Measurements from ENCODE around the gene HDHD3.

Gene HDHD3

GRCh38 chr9:113328045-113328782, 48.6 kb downstream of the HDHD3 start:
- Histone ChIP-seq H3K79me2 (ENCODE audit: low read length) (no peaks in the 10 kb centered on the region), H2AFZ (ENCODE audit: low read length) (no peak overlapping the region), H3K27ac (ENCODE audit: low read length) (no peak overlapping the region), H3K9me3 (replicated peaks; ENCODE audit: insufficient read depth, low read length) (no peaks in the 10 kb centered on the region), H3K4me3 (ENCODE audit: low read length) (no peak overlapping the region), H3F3A (ENCODE audit: insufficient read depth, low read length) (peaks cover 9% of the 10 kb centered on the region), H3K9ac (ENCODE audit: low read length) (no peak overlapping the region), H3K4me1 (ENCODE audit: low read length) (peaks cover 19% of the 10 kb centered on the region), H4K20me1 (ENCODE audit: insufficient read depth, low read length) (no peaks in the 10 kb centered on the region), H3K9me2 (replicated peaks; ENCODE audit: insufficient read depth, low read length) (no peaks in the 10 kb centered on the region), H3K36me3 (replicated peaks; ENCODE audit: insufficient read depth, low read length) (no peaks in the 10 kb centered on the region), H3K27me3 (replicated peaks; ENCODE audit: insufficient read depth, low read length) (no peaks in the 10 kb centered on the region), H3K4me2 (ENCODE audit: low read depth, low read length) (no peak overlapping the region)
- TF ChIP-seq CTCF (IDR thresholded peaks at IDR 0.05; ENCODE audit: low read length) (no peak), EZH2phosphoT487 (IDR thresholded peaks at IDR 0.05; ENCODE audit: low read length) (no peak), EZH2 (optimal IDR thresholded peaks at IDR 0.05; ENCODE audit: low read depth, low read length) (no peak)
- no peak for DNase-seq

GRCh38 chr9:113326230-113326629, 50.6 kb downstream of the HDHD3 start:
- H3K9me3 ChIP-seq (replicated peaks; ENCODE audit: insufficient read depth, low read length): no peaks in the 10 kb centered on the region
- H3K79me2 ChIP-seq (ENCODE audit: low read length): no peaks in the 10 kb centered on the region
- H3K4me1 ChIP-seq (ENCODE audit: low read length): peaks cover 8% of the 10 kb centered on the region
- H3K4me2 ChIP-seq (ENCODE audit: low read depth, low read length): no peak overlapping the region
- TF ChIP-seq CTCF (IDR thresholded peaks at IDR 0.05; ENCODE audit: low read length): no peak
- TF ChIP-seq EZH2phosphoT487 (IDR thresholded peaks at IDR 0.05; ENCODE audit: low read length): no peak
- TF ChIP-seq EZH2 (optimal IDR thresholded peaks at IDR 0.05; ENCODE audit: low read depth, low read length): no peak
- no peak overlapping the region for H2AFZ ChIP-seq (ENCODE audit: low read length)
- no peak overlapping the region for H3K27ac ChIP-seq (ENCODE audit: low read length)
- H3K36me3 ChIP-seq (replicated peaks; ENCODE audit: insufficient read depth, low read length): no peaks in the 10 kb centered on the region
- no peaks in the 10 kb centered on the region for H3F3A ChIP-seq (ENCODE audit: insufficient read depth, low read length)
- H3K4me3 ChIP-seq (ENCODE audit: low read length): no peak overlapping the region
- no peaks in the 10 kb centered on the region for H3K27me3 ChIP-seq (replicated peaks; ENCODE audit: insufficient read depth, low read length)
- no peak for DNase-seq
- no peaks in the 10 kb centered on the region for H4K20me1 ChIP-seq (ENCODE audit: insufficient read depth, low read length)
- no peak overlapping the region for H3K9ac ChIP-seq (ENCODE audit: low read length)
- no peaks in the 10 kb centered on the region for H3K9me2 ChIP-seq (replicated peaks; ENCODE audit: insufficient read depth, low read length)

Data from MM.1S (cell line).